Central memory CD8-positive, alpha-beta T cell (primary cell): ENCODE results near the gene CNTN4.
"Not testable (repeated sequence)": the region's sequence is repeated elsewhere in the genome, so short reads cannot be mapped to it uniquely, and the experiment has no call there.

Experiments
- ATAC-seq: fragments of 150-1000 bp; cut with Tn5 transposase; replicated peaks from 2 replicates; pipeline ENCODE4 v1.10.0; 2022; ENCODE audit warnings: mild to moderate bottlenecking, moderate FRiP score, moderate number of reproducible peaks; ENCODE audit not compliant: poor library complexity, severe bottlenecking; ENCODE audit errors: extremely low read depth
- DNase-seq, 2 donors: peaks; one replicate each; pipeline ENCODE4 v3.0.0; 2021; ENCODE audit warnings: low spot score in 2 of 2
- H3K27ac Mint-ChIP-seq: one replicate; pipeline ENCODE4 v1.8.0; 2022; ENCODE audit warnings: low read depth, mild to moderate bottlenecking, moderate library complexity, mixed read lengths
- H3K27me3 Mint-ChIP-seq: one replicate; pipeline ENCODE4 v1.8.0; 2022; ENCODE audit warnings: mixed read lengths
- H3K36me3 Mint-ChIP-seq: one replicate; pipeline ENCODE4 v1.8.0; 2022; ENCODE audit warnings: mild to moderate bottlenecking, moderate library complexity, mixed read lengths; ENCODE audit not compliant: insufficient read depth
- H3K4me1 Mint-ChIP-seq: one replicate; pipeline ENCODE4 v1.8.0; 2022; ENCODE audit warnings: mixed read lengths
- H3K4me3 Mint-ChIP-seq: one replicate; pipeline ENCODE4 v1.8.0; 2022; ENCODE audit warnings: mild to moderate bottlenecking, moderate library complexity, mixed read lengths
- H3K9me3 Mint-ChIP-seq: one replicate; pipeline ENCODE4 v1.8.0; 2022; ENCODE audit warnings: mixed read lengths

The CNTN4 gene

DNA sequence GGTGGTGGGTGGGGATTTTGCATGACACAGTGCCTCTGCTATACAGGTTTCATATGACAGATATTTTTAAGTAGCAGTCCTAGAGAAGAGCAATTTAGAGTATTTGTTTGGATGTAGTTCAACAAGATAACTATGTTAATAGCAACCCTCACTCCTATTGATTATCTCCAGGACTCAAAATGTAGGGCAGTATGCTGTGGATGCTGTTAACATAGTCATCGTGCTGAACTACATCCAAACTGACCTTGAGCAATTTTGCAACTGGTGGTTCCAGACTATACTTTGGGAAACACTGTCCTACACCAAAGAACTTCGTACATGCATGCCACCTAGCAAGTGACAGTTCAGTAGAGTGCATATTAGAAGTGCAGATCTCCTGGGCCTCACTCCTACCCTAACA is 893.9 kb downstream of the CNTN4 start:
- Mint-ChIP-seq H3K27me3 (peaks cover 27% of the 10 kb centered on the region), H3K4me3 (no peak overlapping the region), H3K36me3 (no peaks in the 10 kb centered on the region), H3K9me3 (no peaks in the 10 kb centered on the region), H3K4me1 (no peaks in the 10 kb centered on the region), H3K27ac (no peak overlapping the region)
- ATAC-seq: no peak
- DNase-seq: no peak

DNA sequence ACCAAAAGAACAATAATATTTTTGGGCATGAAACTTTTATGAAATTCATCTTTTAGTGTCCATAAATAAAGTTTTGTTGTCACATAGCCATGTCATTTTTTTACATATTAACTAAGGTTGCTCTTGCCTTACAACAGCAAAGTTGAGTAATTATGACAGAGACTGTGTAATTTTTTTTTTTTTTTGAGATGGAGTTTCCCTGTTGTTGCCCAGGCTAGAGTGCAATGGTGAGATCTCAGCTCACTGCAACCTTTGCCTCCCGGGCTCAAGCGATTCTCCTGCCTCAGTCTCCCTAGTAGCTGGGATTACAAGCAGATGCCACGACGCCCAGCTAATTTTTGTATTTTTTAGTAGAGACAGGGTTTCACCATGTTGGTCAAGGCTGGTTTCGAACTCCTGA is 894.5 kb downstream of the CNTN4 start:
- not testable (repeated sequence) for H3K4me1 Mint-ChIP-seq, H3K36me3 Mint-ChIP-seq, H3K9me3 Mint-ChIP-seq, H3K4me3 Mint-ChIP-seq, DNase-seq, ATAC-seq, H3K27ac Mint-ChIP-seq
- H3K27me3 Mint-ChIP-seq: peaks cover 29% of the 10 kb centered on the region

DNA sequence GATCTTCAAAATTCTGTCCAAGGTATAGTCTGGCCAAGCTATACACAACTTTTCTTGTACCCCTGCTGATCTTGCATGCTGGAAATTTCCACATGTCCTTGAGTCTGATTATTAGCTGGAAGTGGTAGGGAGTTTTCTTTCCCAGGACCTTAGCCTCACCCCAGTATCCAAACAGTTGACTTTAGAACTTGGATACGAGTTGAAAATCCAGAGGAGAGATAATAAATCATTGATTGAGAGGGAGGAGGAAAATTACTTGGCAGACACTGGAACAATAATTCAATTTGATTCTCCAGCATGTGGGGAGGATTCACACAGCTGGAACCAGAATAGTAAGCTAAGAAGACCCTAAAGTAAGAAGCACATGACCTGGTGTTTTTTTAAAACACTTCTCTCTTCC is 895.1 kb downstream of the CNTN4 start:
- no peaks in the 10 kb centered on the region for H3K9me3 Mint-ChIP-seq
- no peaks in the 10 kb centered on the region for H3K4me1 Mint-ChIP-seq
- H3K27me3 Mint-ChIP-seq: peaks cover 30% of the 10 kb centered on the region
- DNase-seq (no peak), ATAC-seq (no peak)
- H3K27ac Mint-ChIP-seq: no peak overlapping the region
- no peaks in the 10 kb centered on the region for H3K36me3 Mint-ChIP-seq
- H3K4me3 Mint-ChIP-seq: no peak overlapping the region

DNA sequence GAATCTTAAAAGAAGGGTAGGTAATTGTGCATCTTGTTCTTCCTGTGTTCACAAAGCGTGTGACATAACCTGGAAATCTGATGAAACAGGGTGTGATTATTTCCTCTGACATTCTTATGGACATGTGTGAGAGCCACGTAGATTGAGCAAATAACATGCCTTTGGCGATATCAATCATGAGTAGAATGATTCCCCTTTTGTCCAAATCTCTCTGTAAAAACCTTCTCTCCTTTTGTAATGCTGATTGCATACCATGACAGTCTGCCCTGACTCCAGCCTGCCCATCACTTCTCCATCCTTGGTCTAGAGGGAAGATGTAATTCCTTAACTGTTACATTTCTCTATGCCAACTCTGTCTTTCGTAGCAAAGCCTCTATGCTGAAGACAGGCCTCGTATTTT is 896.5 kb downstream of the CNTN4 start:
- Mint-ChIP-seq H3K4me1 (no peaks in the 10 kb centered on the region), H3K27ac (no peak overlapping the region), H3K36me3 (no peaks in the 10 kb centered on the region), H3K9me3 (no peaks in the 10 kb centered on the region), H3K4me3 (no peak overlapping the region), H3K27me3 (peaks cover 32% of the 10 kb centered on the region)
- no peak for DNase-seq
- ATAC-seq: no peak

DNA sequence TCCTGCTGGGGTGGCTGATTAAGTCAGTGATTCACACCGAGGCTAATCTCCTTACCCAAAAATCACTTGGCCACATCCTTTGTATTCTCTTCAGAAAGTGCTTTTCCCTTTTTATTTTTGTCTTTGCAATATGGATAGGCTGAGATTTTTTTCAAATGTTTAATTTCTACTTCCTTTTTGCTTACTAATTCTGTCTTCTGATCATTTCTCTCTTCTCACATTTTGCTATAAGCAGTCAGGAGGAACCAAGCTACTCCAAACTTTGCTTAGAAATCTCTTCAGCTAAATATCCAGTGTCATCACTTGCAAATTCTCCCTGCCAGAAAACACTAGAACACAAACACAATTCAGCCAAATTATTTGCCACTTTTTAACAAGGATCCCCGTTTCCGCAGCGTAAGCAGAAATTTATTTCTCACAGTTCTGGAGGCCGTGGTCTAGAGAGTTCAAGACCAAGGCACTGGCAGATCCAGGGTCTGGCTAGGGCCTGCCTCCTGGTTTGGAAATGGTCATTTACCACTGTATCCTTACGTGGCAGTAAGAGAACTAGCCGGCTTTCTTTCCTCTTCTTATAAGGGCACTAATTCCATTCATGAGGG is 906.6 kb downstream of the CNTN4 start:
- DNase-seq: no peak
- H3K4me3 Mint-ChIP-seq: no peak overlapping the region
- H3K9me3 Mint-ChIP-seq: no peaks in the 10 kb centered on the region
- H3K4me1 Mint-ChIP-seq: no peaks in the 10 kb centered on the region
- no peak overlapping the region for H3K27ac Mint-ChIP-seq
- no peak for ATAC-seq
- H3K27me3 Mint-ChIP-seq: peaks cover 20% of the 10 kb centered on the region
- H3K36me3 Mint-ChIP-seq: peaks cover 2% of the 10 kb centered on the region

DNA sequence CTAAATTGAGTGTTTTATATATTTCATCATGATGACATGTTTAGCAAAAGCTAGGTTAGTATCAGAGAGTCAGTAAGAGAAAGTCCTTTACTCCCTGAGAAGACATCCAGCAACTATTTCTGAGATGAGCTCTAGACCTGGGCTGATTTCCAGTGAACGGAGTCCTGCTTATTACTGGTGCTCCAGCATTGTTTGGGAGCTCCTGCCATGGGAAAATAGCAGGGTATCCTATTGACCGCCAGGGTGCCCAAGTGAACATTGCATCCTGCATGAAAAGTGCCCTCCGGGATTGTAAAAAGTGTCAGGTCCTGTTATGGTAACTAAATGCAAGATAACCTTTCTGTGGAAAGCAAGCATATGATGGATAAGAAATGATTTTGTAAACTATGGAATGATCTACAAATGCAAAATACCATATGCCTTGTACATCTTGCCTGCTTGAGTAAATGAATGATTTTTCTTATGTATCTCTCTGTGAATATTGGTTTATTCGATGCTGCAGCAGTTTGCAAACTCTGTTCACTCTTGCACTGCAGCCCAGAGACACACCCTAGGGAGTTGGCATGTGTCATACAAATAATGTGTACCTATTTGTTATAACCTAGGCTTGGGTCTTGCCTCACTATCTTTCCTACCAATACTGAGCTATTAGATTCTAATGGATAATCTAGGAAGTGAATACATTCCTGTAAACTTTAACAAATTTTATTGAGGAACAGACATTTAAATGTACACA is 914.8 kb downstream of the CNTN4 start:
- no peaks in the 10 kb centered on the region for H3K4me1 Mint-ChIP-seq
- no peak overlapping the region for H3K27ac Mint-ChIP-seq
- no peak for ATAC-seq
- no peak overlapping the region for H3K4me3 Mint-ChIP-seq
- H3K36me3 Mint-ChIP-seq: no peaks in the 10 kb centered on the region
- peaks cover 76% of the 10 kb centered on the region for H3K27me3 Mint-ChIP-seq
- no peak for DNase-seq
- H3K9me3 Mint-ChIP-seq: no peaks in the 10 kb centered on the region

DNA sequence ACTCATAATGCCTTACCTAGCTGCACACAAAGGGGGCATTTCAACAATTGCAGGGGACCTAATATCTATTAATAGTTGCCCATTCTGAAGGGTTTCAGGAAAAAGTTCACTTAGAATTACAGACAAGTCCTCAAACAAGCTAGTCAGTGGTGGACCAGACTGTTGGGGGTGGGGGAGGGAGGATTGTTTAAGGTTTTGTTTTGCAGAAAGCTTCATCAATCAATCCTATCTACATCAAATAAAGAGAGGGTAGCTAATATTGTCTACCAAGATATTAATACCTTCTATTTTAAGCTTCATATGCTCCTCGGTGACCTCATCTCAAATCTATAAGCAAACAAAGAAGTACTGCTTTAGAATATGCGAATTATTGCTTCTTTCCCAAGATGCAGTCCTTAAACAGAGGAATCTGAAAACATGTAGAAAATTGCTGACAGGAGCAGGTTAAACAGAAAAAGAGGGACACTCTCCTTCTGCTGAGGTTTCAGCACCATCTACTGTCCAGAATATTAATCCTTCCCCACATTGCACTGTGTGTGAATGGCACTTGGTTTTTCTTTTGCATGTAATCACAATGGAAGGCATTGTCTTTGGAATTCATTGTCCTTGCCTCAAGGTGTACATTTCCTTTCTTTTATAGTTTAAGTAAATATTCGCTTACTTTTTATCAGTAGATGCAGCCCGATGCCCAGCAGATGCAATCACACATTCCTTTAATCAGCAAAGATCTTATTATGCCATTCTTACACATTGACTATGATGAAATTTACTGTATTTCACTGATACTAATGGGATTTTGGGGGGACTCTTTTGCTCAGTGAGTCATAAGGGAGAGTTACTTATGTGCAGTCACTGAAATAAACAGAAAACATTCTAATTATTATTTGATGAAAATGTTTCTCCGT is 916.8 kb downstream of the CNTN4 start:
- Mint-ChIP-seq H3K4me1 (no peaks in the 10 kb centered on the region), H3K4me3 (no peak overlapping the region), H3K27me3 (peaks cover 76% of the 10 kb centered on the region), H3K36me3 (no peaks in the 10 kb centered on the region), H3K27ac (no peak overlapping the region), H3K9me3 (no peaks in the 10 kb centered on the region)
- DNase-seq (no peak), ATAC-seq (no peak)

DNA sequence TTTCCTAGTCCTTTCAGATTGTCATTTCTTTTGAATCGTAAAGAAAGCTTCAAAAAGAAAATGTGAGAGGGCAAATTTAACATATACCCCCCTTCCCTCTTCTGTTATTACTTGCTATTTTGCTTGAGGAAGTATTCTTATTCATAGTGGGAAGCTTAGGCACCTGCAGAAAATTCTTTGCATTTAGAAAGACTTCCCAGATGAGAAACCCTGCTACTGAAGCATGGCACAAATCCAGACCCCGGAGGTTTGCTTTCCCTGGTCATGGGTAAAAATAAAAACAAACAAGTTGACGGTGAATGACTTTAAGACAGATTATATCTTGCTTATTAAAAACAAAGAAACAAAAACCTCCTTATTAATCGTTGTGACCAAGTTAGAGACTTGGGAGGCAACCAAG is 917.6 kb downstream of the CNTN4 start:
- Mint-ChIP-seq H3K4me1 (no peaks in the 10 kb centered on the region), H3K27ac (no peak overlapping the region), H3K36me3 (no peaks in the 10 kb centered on the region), H3K27me3 (peaks cover 82% of the 10 kb centered on the region), H3K4me3 (no peak overlapping the region), H3K9me3 (no peaks in the 10 kb centered on the region)
- ATAC-seq (no peak), DNase-seq (no peak)

DNA sequence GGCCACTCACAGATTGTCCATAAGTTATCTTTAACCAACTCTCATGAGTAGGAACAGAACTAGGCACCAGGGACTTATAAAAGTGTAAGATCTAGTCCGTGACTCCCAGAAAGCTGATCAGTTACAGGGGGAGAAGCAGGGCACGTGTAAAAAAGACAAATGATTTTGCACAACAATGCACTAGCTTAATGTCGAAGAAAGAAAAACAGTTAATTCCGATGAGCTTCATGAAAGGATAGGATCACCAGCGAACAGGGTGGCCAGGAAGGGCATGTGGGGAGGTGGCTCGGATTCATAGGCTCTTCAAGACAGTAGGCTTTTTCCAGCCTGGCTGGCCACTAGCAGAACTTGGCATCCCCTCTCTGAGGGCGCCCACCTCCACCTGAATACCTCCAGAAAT is 921.5 kb downstream of the CNTN4 start:
- Mint-ChIP-seq H3K4me3 (no peak overlapping the region), H3K27me3 (peaks cover 63% of the 10 kb centered on the region), H3K36me3 (no peaks in the 10 kb centered on the region), H3K4me1 (no peaks in the 10 kb centered on the region), H3K27ac (no peak overlapping the region), H3K9me3 (no peaks in the 10 kb centered on the region)
- DNase-seq (no peak), ATAC-seq (no peak)

DNA sequence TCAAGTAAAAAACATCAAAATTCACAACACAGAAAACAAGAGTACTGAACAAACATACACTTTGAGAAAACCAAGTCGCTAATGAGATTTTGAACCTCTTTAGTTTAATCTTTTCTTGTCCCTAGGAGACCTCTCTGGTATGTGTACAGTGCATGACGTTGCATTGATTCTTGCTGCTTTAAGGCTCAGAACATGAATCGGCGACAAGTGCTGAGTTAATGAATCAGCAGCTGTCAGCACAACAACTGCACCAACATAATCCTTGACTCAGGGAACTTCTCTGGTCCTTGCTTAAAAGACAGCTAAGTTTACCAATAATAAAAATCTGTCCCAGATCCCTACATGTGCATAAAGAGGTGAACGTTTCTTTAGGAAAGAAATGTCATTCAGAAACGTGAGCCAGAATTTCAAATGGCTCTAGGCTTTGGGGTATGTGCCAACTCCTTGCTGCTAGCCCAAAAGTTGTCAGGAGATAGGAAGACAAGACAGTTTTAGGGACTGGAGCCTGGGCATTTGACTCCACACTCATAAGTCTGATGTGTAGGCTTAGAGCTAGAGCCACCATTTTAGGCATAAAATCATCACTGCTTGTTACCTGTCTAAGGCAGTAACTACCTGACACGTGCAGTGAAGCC is 924.6 kb downstream of the CNTN4 start:
- no peak overlapping the region for H3K4me3 Mint-ChIP-seq
- DNase-seq (no peak), ATAC-seq (no peak)
- H3K4me1 Mint-ChIP-seq: peaks cover 7% of the 10 kb centered on the region
- no peaks in the 10 kb centered on the region for H3K9me3 Mint-ChIP-seq
- no peak overlapping the region for H3K27ac Mint-ChIP-seq
- H3K27me3 Mint-ChIP-seq: peaks cover 36% of the 10 kb centered on the region
- no peaks in the 10 kb centered on the region for H3K36me3 Mint-ChIP-seq

DNA sequence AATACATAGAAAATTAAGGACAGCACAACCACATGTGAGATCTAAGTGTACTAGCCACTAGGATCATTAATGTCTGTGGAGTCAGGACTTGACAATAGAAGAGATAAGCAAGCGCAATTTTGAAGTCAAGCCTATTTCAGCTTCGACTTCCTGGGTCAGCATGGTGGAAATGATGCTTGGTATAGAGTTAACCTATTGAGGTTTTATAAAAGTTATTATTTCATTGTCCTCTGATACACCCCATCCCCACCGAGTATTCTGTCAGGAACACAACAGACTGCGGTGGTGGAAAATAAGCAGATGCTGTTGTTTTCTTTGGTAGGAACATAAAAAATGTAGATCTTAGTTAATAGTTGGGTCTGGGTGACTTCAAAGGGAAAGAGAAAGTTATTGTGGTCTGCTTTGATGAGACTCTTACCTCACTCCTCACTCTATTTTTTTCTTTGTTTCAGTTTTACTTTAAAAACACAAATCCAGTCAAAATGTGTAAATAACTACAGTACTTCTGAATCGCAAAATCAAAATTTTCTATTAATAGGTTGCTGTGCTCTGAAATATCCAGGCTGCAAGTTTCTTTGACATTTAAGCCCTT is 929.4 kb downstream of the CNTN4 start:
- ATAC-seq: peak; percentile 43
- H3K27me3 Mint-ChIP-seq: peaks cover 7% of the 10 kb centered on the region
- peaks cover 10% of the 10 kb centered on the region for H3K4me1 Mint-ChIP-seq
- no peaks in the 10 kb centered on the region for H3K36me3 Mint-ChIP-seq
- H3K9me3 Mint-ChIP-seq: no peaks in the 10 kb centered on the region
- peak overlapping the region; percentile 32 for H3K27ac Mint-ChIP-seq
- H3K4me3 Mint-ChIP-seq: peak overlapping the region; percentile 47
- DNase-seq: no peak

DNA sequence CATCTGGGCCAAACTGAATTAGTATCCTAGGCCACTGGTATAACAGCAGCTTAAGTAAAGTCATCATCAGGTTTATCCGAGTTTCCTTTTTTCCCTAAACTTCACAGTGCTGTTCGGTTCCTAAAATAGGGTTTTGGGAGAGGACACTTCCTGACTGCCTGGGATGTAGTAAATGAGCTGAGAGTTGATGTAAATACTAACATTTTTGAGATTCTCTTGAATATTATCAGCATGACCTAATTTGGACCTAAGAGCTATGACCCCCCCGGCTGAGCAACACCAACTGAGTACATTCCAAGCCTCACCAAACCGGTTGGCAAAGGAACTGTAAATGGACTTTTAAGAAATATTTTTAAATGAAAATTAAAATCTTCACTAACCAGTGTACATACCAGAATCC is 932.7 kb downstream of the CNTN4 start:
- no peaks in the 10 kb centered on the region for H3K9me3 Mint-ChIP-seq
- H3K4me3 Mint-ChIP-seq: no peak overlapping the region
- H3K27me3 Mint-ChIP-seq: no peaks in the 10 kb centered on the region
- H3K36me3 Mint-ChIP-seq: no peaks in the 10 kb centered on the region
- no peak overlapping the region for H3K27ac Mint-ChIP-seq
- no peak for ATAC-seq
- peaks cover 10% of the 10 kb centered on the region for H3K4me1 Mint-ChIP-seq
- DNase-seq: no peak
